ENCODE data around the gene MORC1. TPM values are rescaled to one million over a fixed set of nuclear protein-coding genes. Genes with fewer than 3 reads are reported as not detected.

The MORC1 gene
- polyA plus RNA-seq, 3 donors, result 0.01 TPM; not detected in 2

DNA sequence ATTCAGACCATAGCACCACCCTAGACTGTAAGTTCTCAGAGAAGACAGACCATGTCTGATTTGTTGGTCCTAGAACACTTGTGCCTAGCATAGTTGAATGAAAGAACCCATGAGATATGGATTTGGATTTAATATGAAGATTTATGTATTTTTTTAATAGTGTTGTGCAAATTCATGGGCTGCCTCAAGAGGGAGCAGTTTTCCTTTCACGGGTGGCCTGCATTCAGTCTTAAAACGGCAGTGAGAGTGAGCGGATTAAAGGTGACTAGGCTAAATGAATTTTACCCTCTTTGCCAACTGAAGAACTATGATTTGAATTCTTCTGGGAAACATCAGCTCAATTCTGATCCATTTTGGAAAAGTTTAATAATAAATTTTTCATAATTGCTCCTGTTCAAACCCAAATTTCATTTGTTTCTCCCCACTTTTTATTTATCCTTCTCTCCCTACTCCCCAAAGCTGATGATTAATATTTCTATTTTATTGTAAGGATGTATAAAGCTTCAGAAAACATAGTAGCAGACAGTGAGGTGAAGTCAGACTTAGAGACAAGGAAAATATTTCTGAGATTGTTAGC, 67.3 kb downstream of the MORC1 start:
- no peak overlapping the region for H3K27ac ChIP-seq (ENCODE audit: low read depth, low read length)
- WGBS, 3 donors, result 24 to 44% (median 38%) methylated on average over 3 of the region's 3 CpGs

DNA sequence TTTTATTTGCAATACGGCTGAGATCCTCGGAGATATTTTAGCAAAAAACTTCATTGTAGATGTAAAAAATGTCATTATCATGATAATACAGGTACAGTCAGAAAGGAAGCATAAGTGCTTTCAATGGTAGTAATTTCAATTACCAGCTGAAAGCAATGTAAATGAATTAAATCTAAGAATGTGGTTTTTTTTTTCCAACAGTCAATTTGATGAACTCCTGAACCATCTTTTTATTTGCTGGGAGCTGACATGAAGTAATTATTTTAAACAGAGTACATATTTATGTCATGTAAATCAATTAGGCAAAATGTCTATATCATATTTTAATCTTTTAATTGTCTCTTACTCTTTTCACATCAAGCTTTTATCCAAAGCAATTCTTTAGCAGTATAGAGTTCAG, 70.6 kb downstream of the MORC1 start:
- no peak overlapping the region for H3K27ac ChIP-seq (ENCODE audit: low read depth, low read length)
- WGBS, 3 donors, result 83 to 89% (median 88%) methylated on average over 2 of the region's 2 CpGs

DNA sequence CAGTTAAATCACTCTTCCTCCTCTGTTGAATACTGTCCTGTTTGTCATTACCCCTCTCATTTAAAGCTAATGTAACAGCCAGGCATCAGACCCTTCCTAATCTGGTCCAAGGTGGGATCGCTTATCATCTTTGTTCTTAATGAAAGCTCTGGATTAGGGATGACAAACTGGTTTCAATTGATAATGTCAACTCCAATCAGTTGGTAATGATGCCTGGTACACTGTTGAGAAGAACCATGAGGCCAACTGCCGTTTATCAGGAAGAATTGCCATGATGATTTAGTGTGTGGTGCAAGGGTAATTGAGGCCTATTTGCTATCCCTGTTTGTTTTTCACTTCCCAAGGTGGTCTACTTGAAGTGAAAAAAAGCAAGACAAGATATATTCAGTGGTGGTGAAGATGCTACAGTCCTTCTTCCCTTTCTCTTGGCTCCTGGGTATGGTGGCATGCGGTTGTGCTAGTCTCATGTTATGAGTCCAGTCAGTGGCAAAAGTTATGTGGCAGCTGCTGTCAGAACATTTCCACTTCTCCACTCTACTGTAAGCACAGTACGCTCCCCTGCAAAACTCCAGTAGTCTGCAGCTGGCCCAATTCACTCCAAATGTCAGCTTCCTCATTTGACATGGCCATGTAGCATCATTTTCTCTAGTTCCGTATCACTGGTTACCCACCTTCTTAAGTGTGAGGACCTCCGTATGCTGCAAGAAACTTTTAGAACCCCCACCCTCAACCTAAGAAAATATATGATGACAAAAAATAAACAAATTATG, 72.5 kb downstream of the MORC1 start:
- no peak overlapping the region for H3K27ac ChIP-seq (ENCODE audit: low read depth, low read length)
- WGBS, 3 donors, result 83 to 86% (median 84%) methylated on average over 6 of the region's 6 CpGs

DNA sequence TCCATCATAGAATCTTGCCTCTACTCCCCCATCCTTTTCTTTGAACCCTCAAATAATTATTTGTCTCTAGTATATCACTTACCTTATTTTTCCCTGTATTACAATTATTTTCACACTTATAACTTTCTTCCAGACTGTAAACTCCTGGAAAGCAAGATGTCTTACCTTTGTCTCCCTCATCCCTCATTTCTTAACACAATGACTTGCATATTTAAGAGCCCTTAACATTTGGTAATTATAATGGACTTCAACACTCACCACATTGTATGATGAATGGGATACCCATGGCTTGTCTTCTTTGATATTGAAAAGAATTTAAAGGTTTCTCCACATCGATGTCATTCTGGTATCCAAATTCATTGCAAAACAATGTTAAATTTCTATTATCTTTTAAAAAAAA, 82.9 kb downstream of the MORC1 start:
- WGBS, 3 donors, result 84 to 92% (median 91%) methylated on average over 1 of the region's 1 CpG

DNA sequence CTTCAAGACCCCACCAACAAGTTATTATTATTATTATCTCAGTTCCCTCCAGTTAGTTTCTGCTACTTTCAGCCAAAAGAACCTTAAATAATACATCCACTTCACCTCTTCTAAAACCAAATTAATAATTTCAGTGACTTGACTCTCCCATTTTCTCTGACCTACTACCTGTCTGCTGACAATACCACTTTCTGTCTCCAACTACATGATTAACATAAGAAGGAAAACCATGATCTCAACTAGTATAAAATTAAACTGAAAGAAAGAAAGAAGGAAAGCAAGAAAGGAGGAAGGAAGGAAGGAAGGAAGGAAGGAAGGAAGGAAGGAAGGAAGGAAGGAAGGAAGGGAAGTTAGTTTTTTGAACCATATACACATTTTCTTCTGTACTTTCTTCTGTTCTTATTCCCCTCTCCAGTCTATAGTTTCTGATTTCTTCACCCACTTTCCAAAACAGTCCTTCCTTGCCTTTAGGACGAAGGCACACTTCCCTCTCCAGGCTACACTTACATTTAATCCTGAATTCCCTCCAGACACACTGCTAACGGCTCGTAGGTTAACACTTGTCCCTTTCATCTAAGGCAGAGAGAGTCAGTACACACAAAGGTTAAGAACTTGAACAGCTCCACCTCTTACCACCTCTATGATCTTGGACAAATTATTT, 84.8 kb downstream of the MORC1 start:
- 56 to 68% (median 60%) methylated on average over 3 of the region's 3 CpGs for WGBS, 3 donors
- H3K27ac ChIP-seq (ENCODE audit: low read depth, low read length), result no peak overlapping the region

More for the DNA sequence above, 82.9 kb downstream of the MORC1 start:
- H3K27ac ChIP-seq (ENCODE audit: low read depth, low read length), result no peak overlapping the region

DNA sequence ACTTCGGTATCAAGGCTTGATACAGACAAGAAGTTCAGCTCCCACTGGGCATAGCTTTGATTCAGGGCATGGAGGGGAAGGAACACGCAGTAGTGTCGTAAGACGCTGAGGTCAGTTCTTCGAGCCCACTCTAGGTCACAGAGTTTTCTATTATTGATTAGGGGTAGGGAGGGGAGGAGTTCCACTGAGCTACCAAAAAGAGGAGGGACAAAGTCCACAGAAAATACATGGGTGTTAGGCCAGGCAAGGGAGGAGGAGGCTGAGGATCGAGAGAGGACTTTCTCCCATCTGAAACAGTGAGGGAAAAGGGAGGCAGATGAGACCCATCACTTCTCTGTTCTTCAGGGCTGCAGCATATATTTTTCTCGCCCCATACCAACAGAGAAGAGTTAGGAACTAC, 89.2 kb downstream of the MORC1 start:
- no peak overlapping the region for H3K27ac ChIP-seq (ENCODE audit: low read depth, low read length)
- 84 to 91% (median 90%) methylated on average over 7 of the region's 7 CpGs for WGBS, 3 donors

DNA sequence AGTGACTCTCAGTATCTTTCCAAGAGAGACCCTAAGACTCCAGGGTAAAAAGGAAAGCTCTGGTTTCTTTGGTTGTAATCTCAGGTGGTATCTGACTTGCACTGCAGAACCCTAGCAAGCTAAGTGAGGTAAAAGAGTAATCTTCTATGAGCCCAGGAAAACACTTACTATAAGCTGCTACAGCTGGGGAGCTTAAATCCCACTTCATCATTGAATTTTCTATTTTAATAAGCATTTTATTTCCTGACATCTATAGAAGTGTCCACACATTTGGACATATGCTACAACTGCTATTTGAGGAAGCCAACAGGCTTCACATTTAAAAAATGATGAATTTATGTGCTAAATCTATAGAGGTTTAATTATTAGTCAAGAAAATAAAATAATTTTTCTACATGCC, 91.1 kb downstream of the MORC1 start:
- H3K27ac ChIP-seq (ENCODE audit: low read depth, low read length), result no peak overlapping the region

DNA sequence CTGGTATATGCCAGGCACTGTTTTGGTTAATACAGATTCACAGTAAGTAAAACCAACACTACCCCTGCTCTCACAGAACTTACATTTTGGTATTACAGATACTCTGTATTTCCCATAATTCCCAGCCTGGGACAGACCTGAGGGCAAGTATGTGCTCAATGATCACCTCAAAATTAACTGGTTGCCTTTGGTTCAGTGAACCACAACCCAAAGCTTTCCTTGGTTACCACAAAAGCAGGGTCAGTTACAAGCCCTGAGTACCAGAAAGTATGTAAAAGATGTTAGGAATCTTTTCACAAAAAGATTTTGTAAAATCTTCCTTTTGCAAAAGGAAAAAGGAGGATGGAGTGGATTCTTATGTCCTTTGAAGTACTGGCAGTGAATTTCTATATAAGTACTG, 92.0 kb downstream of the MORC1 start:
- H3K27ac ChIP-seq (ENCODE audit: low read depth, low read length), result no peak overlapping the region

DNA sequence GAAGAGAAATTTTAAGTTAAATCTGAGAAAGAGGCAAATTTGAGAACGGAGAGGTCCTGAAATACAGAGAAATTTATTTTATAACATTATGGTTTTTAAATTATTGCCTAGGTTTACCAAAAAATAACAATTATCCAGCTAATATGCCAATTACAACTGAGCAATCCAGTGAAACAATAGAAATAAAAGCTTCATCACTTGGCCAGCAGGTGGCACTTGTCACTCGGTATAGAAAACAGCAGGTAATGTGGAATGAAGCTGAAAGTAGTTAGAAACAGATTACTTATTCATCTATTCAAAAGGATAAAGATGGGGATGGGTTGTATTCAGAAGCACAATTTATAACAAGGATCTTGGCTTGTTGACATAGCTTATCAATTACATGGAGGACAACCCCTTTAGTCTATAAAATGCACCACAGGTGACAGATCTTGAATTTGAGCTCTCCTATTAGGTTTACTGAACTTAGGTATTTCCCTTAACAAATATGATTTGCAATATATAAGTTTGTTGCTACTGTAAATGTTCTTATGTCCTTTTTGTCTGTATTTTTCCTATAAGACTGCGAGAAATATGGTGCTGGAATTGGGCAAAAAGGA, 94.2 kb downstream of the MORC1 start:
- WGBS, 3 donors, result 31 to 34% (median 31%) methylated on average over 3 of the region's 3 CpGs
- H3K27ac ChIP-seq (ENCODE audit: low read depth, low read length), result no peak overlapping the region

DNA sequence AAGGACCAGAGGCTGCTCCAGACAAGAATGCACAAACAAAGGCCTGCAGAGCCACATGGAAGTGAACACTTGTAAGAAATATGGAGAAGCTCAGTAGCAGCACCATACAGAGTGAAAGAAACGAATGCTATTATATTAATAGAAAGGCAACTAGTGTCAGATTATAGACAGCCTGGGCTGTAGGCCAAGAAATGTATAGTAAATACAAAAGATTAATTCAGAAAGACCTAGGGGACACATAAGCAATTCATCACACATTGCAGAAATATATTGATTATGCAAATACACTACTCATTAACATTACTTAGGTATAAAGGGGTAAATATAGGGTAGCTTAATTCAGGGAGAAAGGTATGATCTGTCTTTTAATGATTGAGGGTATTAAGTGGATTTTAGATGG, 94.8 kb downstream of the MORC1 start:
- no peak overlapping the region for H3K27ac ChIP-seq (ENCODE audit: low read depth, low read length)
- 72 to 81% (median 72%) methylated on average over 1 of the region's 1 CpG for WGBS, 3 donors

DNA sequence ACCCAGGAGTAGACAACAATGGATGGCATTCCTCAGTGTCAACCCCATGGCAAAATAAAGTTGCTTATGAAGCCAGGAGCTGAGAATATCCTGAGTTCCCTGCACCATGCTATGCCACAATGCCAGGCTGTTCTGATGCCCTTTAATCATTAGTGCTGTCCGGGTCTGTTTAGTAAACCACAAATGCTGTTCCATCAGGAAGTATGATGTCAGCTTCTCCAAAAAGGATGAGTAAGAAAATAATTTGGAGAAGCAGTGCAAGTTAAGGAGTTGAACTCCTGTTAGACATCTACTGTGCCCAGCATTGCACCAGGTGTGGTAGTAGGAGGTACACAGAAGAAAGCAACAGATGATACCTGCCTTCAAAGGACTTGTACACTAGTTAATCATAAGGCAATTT, 96.4 kb downstream of the MORC1 start:
- no peak overlapping the region for H3K27ac ChIP-seq (ENCODE audit: low read depth, low read length)
- WGBS, 3 donors, result 27 to 75% (median 32%) methylated on average over 1 of the region's 1 CpG

DNA sequence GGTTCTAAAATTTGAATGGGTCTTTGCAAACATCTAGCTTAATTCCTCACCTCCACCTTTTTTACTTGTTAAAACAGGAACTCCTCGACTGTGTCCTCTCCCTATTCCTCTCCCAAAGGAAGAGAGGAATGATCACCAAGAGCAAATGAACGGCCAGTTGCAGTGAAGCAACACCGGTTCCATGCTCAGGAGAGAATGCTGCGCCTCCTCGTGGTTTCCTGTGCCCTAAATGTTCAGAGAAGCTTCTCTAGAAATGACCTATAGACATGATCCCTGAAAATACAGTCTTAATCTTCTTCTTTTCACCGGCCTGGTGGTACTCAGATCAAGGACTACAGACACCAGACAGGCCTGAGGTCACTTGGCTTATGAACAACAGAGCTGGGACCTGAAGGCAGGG, 99.1 kb downstream of the MORC1 start:
- WGBS, 3 donors, result 49 to 70% (median 54%) methylated on average over 6 of the region's 6 CpGs
- no peak overlapping the region for H3K27ac ChIP-seq (ENCODE audit: low read depth, low read length)

DNA sequence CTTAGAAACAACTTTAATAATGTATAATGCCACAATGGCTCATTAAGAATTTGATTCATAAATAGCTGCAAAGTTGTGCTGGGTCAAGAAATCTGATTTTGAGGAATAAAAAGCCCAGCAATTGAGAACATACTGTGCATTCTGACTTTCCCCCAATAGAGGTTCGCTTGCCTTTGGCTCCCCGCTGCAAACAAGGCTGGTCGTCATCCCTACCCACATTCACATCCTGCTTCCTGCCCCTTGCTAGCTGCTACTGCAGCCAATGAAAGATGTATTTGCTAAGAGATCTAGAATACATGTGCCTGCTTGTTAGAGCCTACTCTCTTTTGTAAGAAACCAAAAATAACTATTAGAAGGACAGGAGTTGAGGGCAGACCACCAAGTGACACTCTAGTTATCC, 112.5 kb downstream of the MORC1 start:
- WGBS, 3 donors, result 62 to 83% (median 67%) methylated on average over 3 of the region's 3 CpGs
- H3K27ac ChIP-seq (ENCODE audit: low read depth, low read length), result no peak overlapping the region

DNA sequence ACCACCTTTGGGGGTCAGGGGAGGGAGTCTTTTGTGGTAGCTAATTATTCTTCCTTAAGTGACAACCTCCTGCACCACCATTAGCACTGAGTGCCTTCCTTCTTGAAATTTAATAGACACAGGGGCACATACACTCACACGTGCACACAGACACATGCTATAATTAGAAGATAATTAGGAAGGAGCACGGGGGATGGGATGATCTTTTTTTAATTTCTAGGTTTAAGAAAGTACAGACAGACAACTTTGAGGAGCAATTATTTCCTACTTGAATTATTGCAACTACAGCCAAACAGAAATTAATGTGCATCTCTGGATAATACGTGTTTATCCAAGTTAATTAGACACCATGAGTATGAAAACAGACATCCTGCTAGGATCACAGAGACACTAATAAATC, 119.5 kb downstream of the MORC1 start:
- no peak overlapping the region for H3K27ac ChIP-seq (ENCODE audit: low read depth, low read length)
- WGBS, 3 donors, result 48 to 63% (median 55%) methylated on average over 3 of the region's 3 CpGs

DNA sequence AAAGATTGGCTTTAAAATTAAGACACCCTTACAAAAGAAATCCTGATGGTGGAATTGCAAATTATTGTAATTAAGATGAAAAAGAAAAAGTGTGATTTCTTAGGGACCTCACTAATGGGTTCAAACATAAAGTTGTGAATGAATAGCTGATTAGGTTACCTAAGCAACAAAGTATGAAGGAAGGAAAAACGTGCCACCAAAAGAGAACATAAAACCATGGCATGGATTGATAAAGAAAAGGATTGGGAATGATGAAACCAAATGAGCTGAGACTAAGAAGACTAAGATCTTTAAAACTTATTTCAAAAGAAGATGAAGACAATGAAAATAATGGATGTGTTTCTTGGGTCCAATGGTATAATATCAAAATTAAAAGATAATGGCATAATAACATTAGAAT, 132.1 kb downstream of the MORC1 start:
- no peak overlapping the region for H3K27ac ChIP-seq (ENCODE audit: low read depth, low read length)
- 0 to 5% (median 3%) methylated on average over 1 of the region's 1 CpG for WGBS, 3 donors

DNA sequence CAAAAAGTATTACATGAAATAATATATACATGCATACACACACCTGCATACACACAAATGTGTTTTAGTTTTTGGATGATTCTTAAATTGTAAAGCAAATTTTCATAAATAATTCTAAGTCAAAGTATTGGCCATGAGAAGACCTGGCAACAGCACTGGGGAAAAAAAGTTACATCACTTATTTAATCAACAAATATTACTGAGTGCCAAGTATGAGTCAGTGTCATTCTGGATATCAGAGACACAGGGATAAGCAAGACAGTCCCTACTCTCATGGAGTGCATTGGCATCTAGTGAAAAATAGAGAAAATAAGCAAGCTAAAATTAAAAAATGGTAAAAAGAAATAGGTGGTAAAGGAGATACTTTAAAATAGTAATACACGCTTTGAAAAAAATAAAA, 134.9 kb downstream of the MORC1 start:
- WGBS, 3 donors, result 92 to 100% (median 95%) methylated on average over 1 of the region's 1 CpG
- H3K27ac ChIP-seq (ENCODE audit: low read depth, low read length), result no peak overlapping the region

DNA sequence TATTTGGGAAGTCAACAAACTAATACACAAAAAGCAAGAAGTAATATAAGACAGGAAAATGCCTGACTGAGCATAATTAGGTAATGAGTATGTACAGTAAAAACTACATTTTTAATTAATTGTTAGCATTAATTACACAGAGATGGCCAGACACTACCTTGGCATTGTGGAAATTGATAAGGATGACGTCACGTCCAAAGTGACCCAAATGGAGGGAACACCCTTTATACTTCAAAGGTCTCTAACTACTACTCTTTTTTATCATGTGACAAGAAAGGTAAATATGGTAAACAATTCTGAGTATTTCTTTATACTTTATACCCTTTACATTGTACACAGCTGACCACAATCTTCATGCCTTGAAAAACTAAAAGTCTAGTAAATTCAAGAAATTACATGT, 141.9 kb downstream of the MORC1 start:
- no peak overlapping the region for H3K27ac ChIP-seq (ENCODE audit: low read depth, low read length)
- 36 to 85% (median 68%) methylated on average over 2 of the region's 2 CpGs for WGBS, 3 donors

DNA sequence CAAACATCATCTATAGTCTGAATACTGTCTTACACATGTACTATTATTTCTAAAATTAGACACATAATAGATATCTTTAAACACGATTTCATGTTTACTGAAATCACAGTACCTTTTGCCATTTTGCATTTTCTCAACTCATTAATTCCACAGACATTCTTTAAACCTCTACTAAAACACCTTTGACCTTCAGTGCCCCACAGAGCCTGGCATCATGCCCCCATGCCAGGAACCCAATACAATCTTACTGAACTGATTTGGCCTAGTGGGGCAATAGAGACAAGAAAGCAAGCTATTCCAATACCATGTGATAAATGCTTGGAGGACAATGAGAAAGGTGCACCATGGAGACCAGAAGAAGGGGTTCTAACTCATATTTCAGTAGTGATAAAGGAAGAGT, 144.9 kb downstream of the MORC1 start:
- WGBS, 3 donors, result 34 to 81% (median 77%) methylated on average over 1 of the region's 1 CpG
- H3K27ac ChIP-seq (ENCODE audit: low read depth, low read length), result no peak overlapping the region

DNA sequence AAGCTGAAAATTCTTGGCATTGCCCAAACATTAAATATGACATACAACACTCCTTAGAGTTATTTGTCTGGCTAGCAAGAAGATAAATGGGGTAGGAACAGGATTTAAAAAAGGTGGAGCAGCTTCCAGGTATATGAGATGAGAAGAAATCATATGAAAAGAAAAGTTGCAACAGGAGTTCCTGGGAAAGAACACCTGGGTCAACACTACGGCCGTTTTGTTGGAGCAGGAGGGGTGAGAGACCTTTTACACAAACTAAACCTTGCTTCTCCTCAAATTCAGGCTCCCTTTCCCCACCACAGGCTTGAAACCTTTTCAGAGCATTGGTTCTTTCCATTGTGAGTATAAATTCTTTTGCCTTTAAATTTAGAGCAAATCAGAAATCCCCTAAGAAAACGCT, 145.5 kb downstream of the MORC1 start:
- H3K27ac ChIP-seq (ENCODE audit: low read depth, low read length), result no peak overlapping the region
- WGBS, 3 donors, result 39 to 84% (median 76%) methylated on average over 3 of the region's 3 CpGs

DNA sequence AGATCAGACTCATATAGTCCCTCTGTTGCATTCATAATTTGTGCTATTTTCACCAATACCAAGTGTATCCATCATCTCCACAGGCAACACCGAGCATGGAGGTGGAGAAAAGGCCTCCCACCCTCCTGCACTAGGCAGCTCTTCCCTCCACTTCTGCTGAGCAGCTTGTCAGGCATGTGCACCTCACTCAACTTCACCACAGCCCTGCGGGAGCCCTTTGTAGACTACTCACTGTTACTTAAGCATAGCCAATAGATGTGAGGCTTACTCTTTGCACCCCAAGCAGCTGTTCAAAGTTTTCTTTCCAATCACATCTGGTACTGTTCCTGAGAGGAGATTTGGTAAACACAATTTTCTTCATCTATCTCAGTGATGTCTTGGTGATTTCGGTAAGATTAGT, 147.4 kb downstream of the MORC1 start:
- H3K27ac ChIP-seq (ENCODE audit: low read depth, low read length), result no peak overlapping the region
- WGBS, 3 donors, result 33 to 59% (median 55%) methylated on average over 3 of the region's 3 CpGs

Data from adipose tissue (tissue), 3 donors.